ENCODE results near the gene SRGAP2C.
"Not testable (repeated sequence)": the region's sequence is repeated elsewhere in the genome, so short reads cannot be mapped to it uniquely, and the experiment has no call there.

DNA sequence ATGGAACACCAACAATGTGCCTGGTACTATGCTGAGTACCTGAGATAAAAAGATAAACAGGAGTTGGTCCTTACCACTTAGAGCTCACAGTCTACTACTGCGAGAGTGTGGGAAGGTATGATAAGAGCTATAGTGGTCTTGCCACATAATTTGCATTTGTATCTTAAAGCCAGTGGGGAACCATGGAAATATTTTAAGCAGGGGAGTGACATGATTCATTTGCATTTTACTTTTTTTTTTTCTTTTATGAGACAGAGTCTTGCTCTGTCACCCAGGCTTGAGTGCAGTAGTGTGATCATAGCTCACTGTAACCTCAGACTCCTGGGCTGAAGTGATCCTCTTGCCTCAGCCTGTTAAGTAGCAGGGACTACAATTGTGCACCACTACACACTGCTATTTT lies 53.6 kb downstream of the SRGAP2C start:
- TF ChIP-seq, protein P1, sequence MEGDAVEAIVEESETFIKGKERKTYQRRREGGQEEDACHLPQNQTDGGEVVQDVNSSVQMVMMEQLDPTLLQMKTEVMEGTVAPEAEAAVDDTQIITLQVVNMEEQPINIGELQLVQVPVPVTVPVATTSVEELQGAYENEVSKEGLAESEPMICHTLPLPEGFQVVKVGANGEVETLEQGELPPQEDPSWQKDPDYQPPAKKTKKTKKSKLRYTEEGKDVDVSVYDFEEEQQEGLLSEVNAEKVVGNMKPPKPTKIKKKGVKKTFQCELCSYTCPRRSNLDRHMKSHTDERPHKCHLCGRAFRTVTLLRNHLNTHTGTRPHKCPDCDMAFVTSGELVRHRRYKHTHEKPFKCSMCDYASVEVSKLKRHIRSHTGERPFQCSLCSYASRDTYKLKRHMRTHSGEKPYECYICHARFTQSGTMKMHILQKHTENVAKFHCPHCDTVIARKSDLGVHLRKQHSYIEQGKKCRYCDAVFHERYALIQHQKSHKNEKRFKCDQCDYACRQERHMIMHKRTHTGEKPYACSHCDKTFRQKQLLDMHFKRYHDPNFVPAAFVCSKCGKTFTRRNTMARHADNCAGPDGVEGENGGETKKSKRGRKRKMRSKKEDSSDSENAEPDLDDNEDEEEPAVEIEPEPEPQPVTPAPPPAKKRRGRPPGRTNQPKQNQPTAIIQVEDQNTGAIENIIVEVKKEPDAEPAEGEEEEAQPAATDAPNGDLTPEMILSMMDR (IDR thresholded peaks at IDR 0.05) = not testable (repeated sequence)
- not testable (repeated sequence) for TF ChIP-seq POLR2A (IDR thresholded peaks at IDR 0.05)

All from right lobe of liver (tissue), 4 donors.